CD14-positive monocyte (primary cell): ENCODE results near the gene CPB2. TPM values are rescaled to one million over a fixed set of nuclear protein-coding genes. Genes with fewer than 3 reads are reported as not detected.

Source experiments
- DNase-seq, 3 donors: peaks; one replicate each; pipeline ENCODE4 v3.0.0-alpha.2; 2011 to 2022
- H2AFZ ChIP-seq: 2 replicates; pipeline ENCODE4 v1.6.0; 2012; ENCODE audit warnings: mild to moderate bottlenecking, low read depth, low read length, inconsistent platforms; ENCODE audit not compliant: insufficient read depth, poor library complexity, severe bottlenecking
- H3K27ac ChIP-seq, 2 donors: 1 replicate in 1 of 2; 2 replicates in 1 of 2; pipeline ENCODE4 v1.5.1; 2012 to 2013; ENCODE audit warnings: low read length in 2 of 2, control low read depth in 1 of 2, inconsistent platforms in 1 of 2, low read depth in 1 of 2, mild to moderate bottlenecking in 1 of 2
- H3K27me3 ChIP-seq, 2 donors: one replicate each; pipeline versions ENCODE4 v1.6.0 to v1.6.1; 2011 to 2013; ENCODE audit warnings: low read length in 2 of 2; ENCODE audit not compliant: control insufficient read depth in 2 of 2, insufficient read depth in 2 of 2
- H3K36me3 ChIP-seq, 2 donors: replicated peaks in 1 of 2; 1 replicate in 1 of 2; 2 replicates in 1 of 2; pipeline versions ENCODE4 v1.5.1 to v1.6.1; 2012 to 2013; ENCODE audit warnings: low read length in 2 of 2, control low read depth in 1 of 2, inconsistent platforms in 1 of 2, mild to moderate bottlenecking in 1 of 2; ENCODE audit not compliant: insufficient read depth in 2 of 2, control insufficient read depth in 1 of 2
- H3K4me1 ChIP-seq, 2 donors: 1 replicate in 1 of 2; 2 replicates in 1 of 2; pipeline versions ENCODE4 v1.5.1 to v1.6.1; 2012 to 2013; ENCODE audit warnings: low read length in 2 of 2, control low read depth in 1 of 2, inconsistent platforms in 1 of 2, mild to moderate bottlenecking in 1 of 2, moderate library complexity in 1 of 2; ENCODE audit not compliant: insufficient read depth in 2 of 2, control insufficient read depth in 1 of 2
- H3K4me2 ChIP-seq: replicated peaks from 2 replicates; pipeline ENCODE3; 2012; ENCODE audit warnings: low read length, moderate library complexity, mild to moderate bottlenecking; ENCODE audit not compliant: poor library complexity, severe bottlenecking; ENCODE audit errors: extremely low read depth
- H3K4me3 ChIP-seq, 3 experiments: fragments of 200-600 bp in 1 of 3; sonication (generic) in 1 of 3; replicated peaks in 1 of 3; 1 replicate in 2 of 3; 2 replicates in 1 of 3; pipeline ENCODE4 v1.5.1; 2011 to 2013; ENCODE audit warnings: low read length in 3 of 3, mild to moderate bottlenecking in 3 of 3, control low read depth in 2 of 3, low read depth in 2 of 3, inconsistent platforms in 1 of 3, moderate library complexity in 1 of 3
- H3K79me2 ChIP-seq: 2 replicates; pipeline ENCODE4 v1.6.0; 2012; ENCODE audit warnings: mild to moderate bottlenecking, control low read depth, inconsistent platforms, low read length, moderate library complexity; ENCODE audit not compliant: insufficient read depth
- H3K9ac ChIP-seq: 2 replicates; pipeline ENCODE4 v1.6.0; 2017; ENCODE audit warnings: low read length, mild to moderate bottlenecking; ENCODE audit not compliant: insufficient read depth, poor library complexity, severe bottlenecking
- H3K9me3 ChIP-seq, 2 donors: replicated peaks in 1 of 2; 1 replicate in 1 of 2; 2 replicates in 1 of 2; pipeline versions ENCODE4 v1.5.1 to v1.6.1; 2012 to 2013; ENCODE audit warnings: low read length in 2 of 2, control low read depth in 1 of 2; ENCODE audit not compliant: control insufficient read depth in 1 of 2, insufficient read depth in 1 of 2
- H4K20me1 ChIP-seq: 2 replicates; pipeline ENCODE4 v1.6.0; 2012; ENCODE audit warnings: mild to moderate bottlenecking, low read length, control low read depth, moderate library complexity; ENCODE audit not compliant: insufficient read depth
- H3K27ac Mint-ChIP-seq, 7 donors: one replicate each; pipeline ENCODE4 v1.8.0; 2020; ENCODE audit warnings: mild to moderate bottlenecking in 7 of 7, mixed read lengths in 7 of 7, moderate library complexity in 6 of 7, inconsistent platforms in 2 of 7
- H3K27me3 Mint-ChIP-seq, 3 donors: one replicate each; pipeline ENCODE4 v1.8.0; 2021 to 2022; ENCODE audit warnings: low read depth in 3 of 3, mild to moderate bottlenecking in 3 of 3, mixed read lengths in 3 of 3, moderate library complexity in 3 of 3, inconsistent platforms in 1 of 3
- H3K36me3 Mint-ChIP-seq, 2 donors: one replicate each; pipeline ENCODE4 v1.8.0; 2020; ENCODE audit warnings: mixed read lengths in 2 of 2, inconsistent platforms in 1 of 2, mild to moderate bottlenecking in 1 of 2
- H3K4me1 Mint-ChIP-seq: one replicate; pipeline ENCODE4 v1.8.0; 2020; ENCODE audit warnings: mild to moderate bottlenecking, mixed read lengths
- H3K4me3 Mint-ChIP-seq, 2 donors: one replicate each; pipeline ENCODE4 v1.8.0; 2020; ENCODE audit warnings: mild to moderate bottlenecking in 2 of 2, mixed read lengths in 2 of 2, moderate library complexity in 1 of 2
- H3K9me3 Mint-ChIP-seq, 7 donors: one replicate each; pipeline ENCODE4 v1.8.0; 2020 to 2022; ENCODE audit warnings: mixed read lengths in 7 of 7, mild to moderate bottlenecking in 6 of 7, moderate library complexity in 6 of 7, inconsistent platforms in 2 of 7
- CTCF ChIP-seq: fragments of 200-600 bp; IDR thresholded peaks from one replicate; pipeline ENCODE4 v1.8.0; 2022; ENCODE audit warnings: antibody characterized with exemption, mild to moderate bottlenecking
- WGBS: methylation state at CpG from one replicate; pipeline ENCODE4 v1.1.5; 2013; ENCODE audit warnings: missing lambda C conversion rate; ENCODE audit not compliant: insufficient coverage; 5-methylcytosine and 5-hydroxymethylcytosine counted together
- intact Hi-C, 2 donors: fragments of 100-400 bp; cut with micrococcal nuclease; formaldehyde crosslinking; loops; one replicate each; pipeline versions ENCODE4 v1.15.0 to v1.15.1; 2023
- polyA plus RNA-seq, 3 donors: library from polyadenylated mRNA; depleted of rRNA in 1 of 3; unstranded in 2 of 3; stranded (reverse) in 1 of 3; fragments of 300-500 nt in 2 of 3; fragments of >200 nt in 1 of 3; fragmentation: Illumina TruSeq in 2 of 3; gene quantifications; 1 replicate in 2 of 3; 2 replicates in 1 of 3; pipeline ENCODE4 v1.2.3, GENCODE V29; 2012 to 2021

The CPB2 gene
- polyA plus RNA-seq, 3 donors, result 0.15 to 0.18 TPM; not detected in 1

GRCh38 chr13:46124967-46125933, 20.4 kb upstream of the CPB2 start:
- WGBS, result 0% methylated on average over 1 of the region's 11 CpGs
- peaks cover 35% of the 10 kb centered on the region for H3K4me1 Mint-ChIP-seq

More at GRCh38 chr13:46124967-46125933, 20.4 kb upstream of the CPB2 start:
- Mint-ChIP-seq H3K27me3 (peaks cover 0 to 1% (median 0%) of the 10 kb centered on the region in 3 donors), H3K27ac (peak overlapping the region; percentile 35 to 83 (median 78)), H3K9me3 (no peaks in the 10 kb centered on the region), H3K36me3 (peaks cover 44 to 46% of the 10 kb centered on the region in 2 donors), H3K4me3 (peak overlapping the region; percentile 25 to 71)
- Histone ChIP-seq H3K4me1 (peaks cover 21 to 27% of the 10 kb centered on the region in 2 donors), H3K9ac (no peak overlapping the region), H3K27ac (peak overlapping the region in 1 of 2 donors; percentile 62), H3K9me3 (no peaks in the 10 kb centered on the region), H3K79me2 (peaks cover 1% of the 10 kb centered on the region), H3K4me3 (no peak overlapping the region), H3K27me3 (no peaks in the 10 kb centered on the region), H3K4me2 (peak overlapping the region; percentile 23), H2AFZ (no peak overlapping the region), H4K20me1 (peaks cover 62% of the 10 kb centered on the region), H3K36me3 (peaks cover 42 to 45% of the 10 kb centered on the region in 2 donors)
- TF ChIP-seq CTCF, result no peak
- intact Hi-C loops, result loop anchor here (5.0 to 10.0 kb wide), 3 partner anchors 70 to 320 kb away; partner anchors contain the start of gene ZC3H13 (in 2 of the 2)
- peak in 1 of 3 donors; percentile 32 for DNase-seq
